Lung (tissue), 12 donors: ENCODE measurements around the gene APPL2. TPM values are rescaled to one million over a fixed set of nuclear protein-coding genes. Genes with fewer than 3 reads are reported as not detected.
"Not testable (repeated sequence)": the region's sequence is repeated elsewhere in the genome, so short reads cannot be mapped to it uniquely, and the experiment has no call there.

Source experiments
- ATAC-seq: fragments of 200-7000 bp; cut with Tn5 transposase; one replicate; pipeline ENCODE4 v1.9.1; 2020; ENCODE audit warnings: moderate number of reproducible peaks; ENCODE audit not compliant: insufficient read depth, low FRiP score
- DNase-seq, 3 donors: peaks; one replicate each; pipeline ENCODE4 v3.0.0-alpha.2; 2013 to 2017
- H3K27ac ChIP-seq, 2 donors: one replicate each; pipeline ENCODE4 v1.5.1; 2013; ENCODE audit warnings: mild to moderate bottlenecking in 2 of 2, moderate library complexity in 2 of 2, control low read depth in 1 of 2, inconsistent platforms in 1 of 2, low read depth in 1 of 2, low read length in 1 of 2
- H3K27me3 ChIP-seq, 3 donors: one replicate each; pipeline ENCODE4 v1.5.1; 2013; ENCODE audit warnings: low read length in 2 of 3; ENCODE audit not compliant: control insufficient read depth in 3 of 3, insufficient read depth in 3 of 3
- H3K36me3 ChIP-seq, 4 donors: one replicate each; pipeline ENCODE4 v1.5.1; 2013; ENCODE audit warnings: low read length in 4 of 4, mild to moderate bottlenecking in 1 of 4, moderate library complexity in 1 of 4; ENCODE audit not compliant: control insufficient read depth in 4 of 4, insufficient read depth in 4 of 4
- H3K4me1 ChIP-seq, 5 donors: one replicate each; pipeline ENCODE4 v1.5.1; 2013; ENCODE audit warnings: low read length in 5 of 5, mild to moderate bottlenecking in 2 of 5, moderate library complexity in 1 of 5; ENCODE audit not compliant: control insufficient read depth in 5 of 5, insufficient read depth in 5 of 5
- H3K4me3 ChIP-seq: one replicate; pipeline ENCODE4 v1.5.1; 2013; ENCODE audit warnings: mild to moderate bottlenecking, control low read depth, moderate library complexity
- H3K9ac ChIP-seq, 2 donors: one replicate each; pipeline ENCODE4 v1.5.1; 2013; ENCODE audit warnings: low read length in 2 of 2, control low read depth in 1 of 2; ENCODE audit not compliant: insufficient read depth in 1 of 2
- H3K9me3 ChIP-seq, 4 donors: one replicate each; pipeline ENCODE4 v1.5.1; 2013; ENCODE audit warnings: low read length in 3 of 4, mild to moderate bottlenecking in 1 of 4, moderate library complexity in 1 of 4; ENCODE audit not compliant: control insufficient read depth in 4 of 4, insufficient read depth in 3 of 4
- WGBS, 2 donors: extraction: QIAGEN DNeasy Blood & Tissue Kit; methylation state at CpG; one replicate each; pipeline ENCODE4 v1.1.7; 2013; 5-methylcytosine and 5-hydroxymethylcytosine counted together
- polyA plus RNA-seq, 2 donors: library from polyadenylated mRNA; stranded (reverse); fragments of 200-250 nt; gene quantifications; one replicate each; pipeline ENCODE4 v1.2.1, GENCODE V29; 2013
- total RNA-seq, 2 donors: library from RNA; depleted of rRNA in 1 of 2; stranded (reverse); fragments of >200 nt in 1 of 2; gene quantifications; one replicate each; pipeline ENCODE4 v1.2.1, GENCODE V29; 2014 to 2021
- TF ChIP-seq, protein P1 (sequence below): IDR thresholded peaks from 2 replicates; pipeline ENCODE4 v1.5.1; 2012; ENCODE audit warnings: mild to moderate bottlenecking; ENCODE audit errors: control extremely low read depth, extremely low read depth
- donor health status: control.
- donor health status: control.
- donor health status: Bipolar disorder and iron deficiency.
- donor health status: healthy.
- donor health status: DM: yes; HTN: yes; CAD: no.

Gene APPL2
- total and polyA plus RNA-seq, 4 donors: 11.8 to 89.5 (median 26.5) TPM

GRCh38 chr12:105192624-105193225 lies 43.2 kb downstream of the APPL2 start:
- H3K9ac ChIP-seq: no peak overlapping the region
- no peaks in the 10 kb centered on the region for H3K27me3 ChIP-seq
- H3K4me1 ChIP-seq: no peaks in the 10 kb centered on the region
- H3K36me3 ChIP-seq: peaks cover 41 to 56% (median 46%) of the 10 kb centered on the region in 4 donors
- DNase-seq: no peak
- WGBS, 2 donors: 89 to 90% methylated on average over 1 of the region's 1 CpG
- TF ChIP-seq, protein P1, sequence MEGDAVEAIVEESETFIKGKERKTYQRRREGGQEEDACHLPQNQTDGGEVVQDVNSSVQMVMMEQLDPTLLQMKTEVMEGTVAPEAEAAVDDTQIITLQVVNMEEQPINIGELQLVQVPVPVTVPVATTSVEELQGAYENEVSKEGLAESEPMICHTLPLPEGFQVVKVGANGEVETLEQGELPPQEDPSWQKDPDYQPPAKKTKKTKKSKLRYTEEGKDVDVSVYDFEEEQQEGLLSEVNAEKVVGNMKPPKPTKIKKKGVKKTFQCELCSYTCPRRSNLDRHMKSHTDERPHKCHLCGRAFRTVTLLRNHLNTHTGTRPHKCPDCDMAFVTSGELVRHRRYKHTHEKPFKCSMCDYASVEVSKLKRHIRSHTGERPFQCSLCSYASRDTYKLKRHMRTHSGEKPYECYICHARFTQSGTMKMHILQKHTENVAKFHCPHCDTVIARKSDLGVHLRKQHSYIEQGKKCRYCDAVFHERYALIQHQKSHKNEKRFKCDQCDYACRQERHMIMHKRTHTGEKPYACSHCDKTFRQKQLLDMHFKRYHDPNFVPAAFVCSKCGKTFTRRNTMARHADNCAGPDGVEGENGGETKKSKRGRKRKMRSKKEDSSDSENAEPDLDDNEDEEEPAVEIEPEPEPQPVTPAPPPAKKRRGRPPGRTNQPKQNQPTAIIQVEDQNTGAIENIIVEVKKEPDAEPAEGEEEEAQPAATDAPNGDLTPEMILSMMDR: no peak
- H3K27ac ChIP-seq: no peak overlapping the region
- ATAC-seq: no peak
- no peak overlapping the region for H3K4me3 ChIP-seq
- H3K9me3 ChIP-seq: no peaks in the 10 kb centered on the region

DNA sequence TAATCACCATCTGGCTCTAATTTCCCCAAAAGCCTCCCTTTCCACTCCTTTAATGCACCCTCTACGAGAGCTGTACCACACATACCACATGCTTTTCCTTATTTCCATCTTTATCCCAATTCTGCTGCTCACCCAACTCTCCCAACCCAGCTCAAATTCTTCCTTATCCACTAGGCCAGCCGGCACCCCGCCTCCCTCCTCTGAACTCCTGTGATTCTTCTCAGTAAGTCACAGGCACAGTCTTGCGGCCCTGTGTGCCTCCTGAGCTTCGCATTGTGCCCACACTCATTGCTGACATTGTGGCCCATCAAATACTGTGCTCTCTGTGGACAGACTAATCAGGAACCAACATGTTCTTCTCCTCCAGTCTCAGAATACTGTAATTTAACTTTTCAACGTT lies 45.4 kb downstream of the APPL2 start:
- H3K27me3 ChIP-seq: no peaks in the 10 kb centered on the region
- TF ChIP-seq, protein P1: no peak
- peaks cover 39 to 60% (median 42%) of the 10 kb centered on the region in 4 donors for H3K36me3 ChIP-seq
- 94 to 96% methylated on average over 6 of the region's 6 CpGs for WGBS, 2 donors
- no peak for DNase-seq
- H3K4me1 ChIP-seq: no peaks in the 10 kb centered on the region
- H3K4me3 ChIP-seq: no peak overlapping the region
- H3K9ac ChIP-seq: no peak overlapping the region
- ATAC-seq: no peak
- H3K27ac ChIP-seq: no peak overlapping the region
- peaks cover 0 to 4% (median 0%) of the 10 kb centered on the region in 4 donors for H3K9me3 ChIP-seq

GRCh38 chr12:105189293-105189692 lies 46.7 kb downstream of the APPL2 start:
- Histone ChIP-seq H3K9me3 (peaks cover 0 to 4% (median 0%) of the 10 kb centered on the region in 4 donors), H3K27ac (no peak overlapping the region), H3K36me3 (peaks cover 45 to 64% (median 45%) of the 10 kb centered on the region in 4 donors), H3K27me3 (no peaks in the 10 kb centered on the region), H3K4me1 (no peaks in the 10 kb centered on the region), H3K9ac (no peak overlapping the region), H3K4me3 (no peak overlapping the region)
- no peak for ATAC-seq
- DNase-seq: no peak
- TF ChIP-seq, protein P1: no peak
- WGBS, 2 donors: 75 to 86% methylated on average over 6 of the region's 6 CpGs

GRCh38 chr12:105183976-105184375 lies 52.0 kb downstream of the APPL2 start:
- H3K4me1 ChIP-seq, ATAC-seq, DNase-seq, H3K9me3 ChIP-seq, H3K4me3 ChIP-seq, H3K9ac ChIP-seq, H3K27ac ChIP-seq, H3K27me3 ChIP-seq: not testable (repeated sequence)
- 79 to 96% methylated on average over 5 of the region's 5 CpGs for WGBS, 2 donors
- H3K36me3 ChIP-seq: peaks cover 22 to 43% (median 26%) of the 10 kb centered on the region in 4 donors

DNA sequence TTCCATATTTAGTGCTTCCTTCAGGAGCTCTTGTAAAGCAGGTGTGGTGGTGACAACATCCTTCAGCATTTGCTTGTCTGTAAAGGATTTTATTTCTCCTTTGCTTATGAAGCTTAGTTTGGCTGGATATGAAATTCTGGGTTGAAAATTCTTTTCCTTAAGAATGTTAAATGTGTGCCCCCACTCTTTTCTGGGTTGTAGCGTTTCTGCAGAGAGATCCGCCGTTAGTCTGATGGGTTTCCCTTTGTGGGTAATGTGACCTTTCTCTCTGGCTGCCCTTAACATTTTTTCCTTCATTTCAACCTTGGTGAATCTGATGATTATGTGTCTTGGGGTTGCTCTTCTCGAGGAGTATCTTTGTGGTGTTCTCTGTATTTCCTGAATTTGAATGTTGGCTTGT lies 52.6 kb downstream of the APPL2 start:
- H3K27me3 ChIP-seq, H3K9ac ChIP-seq, H3K4me1 ChIP-seq, H3K4me3 ChIP-seq, H3K9me3 ChIP-seq, DNase-seq, H3K27ac ChIP-seq, ATAC-seq: not testable (repeated sequence)
- H3K36me3 ChIP-seq: peaks cover 18 to 38% (median 25%) of the 10 kb centered on the region in 4 donors
- 85 to 99% methylated on average over 4 of the region's 4 CpGs for WGBS, 2 donors

DNA sequence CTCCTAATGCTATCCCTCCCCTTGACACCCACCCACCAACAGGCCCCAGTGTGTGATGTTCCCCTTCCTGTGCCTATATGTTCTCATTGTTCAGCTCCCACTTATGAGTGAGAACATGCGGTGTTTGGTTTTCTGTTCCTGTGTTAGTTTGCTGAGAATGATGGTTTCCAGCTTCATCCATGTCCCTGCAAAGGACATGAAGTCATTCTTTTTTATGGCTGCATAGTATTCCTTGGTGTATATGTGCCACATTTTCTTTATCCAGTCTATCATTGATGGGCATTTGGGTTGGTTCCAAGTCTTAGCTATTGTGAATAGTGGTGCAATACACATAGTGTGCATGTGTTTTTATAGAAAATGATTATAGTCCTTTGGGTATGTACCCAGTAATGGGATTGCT lies 56.9 kb downstream of the APPL2 start:
- not testable (repeated sequence) for DNase-seq, H3K4me3 ChIP-seq, H3K9me3 ChIP-seq, ATAC-seq, H3K4me1 ChIP-seq, H3K27me3 ChIP-seq, H3K27ac ChIP-seq, H3K9ac ChIP-seq
- WGBS, 2 donors: 86 to 100% methylated on average over 1 of the region's 1 CpG
- H3K36me3 ChIP-seq: peaks cover 4 to 22% (median 13%) of the 10 kb centered on the region in 4 donors
